ENCODE data around the gene CCR3.
A peak's percentile ranks its signal among the peaks of the same experiment; 100 is the strongest.

CCR3 gene

GRCh38 chr3:46270474-46270873 is 28.2 kb downstream of the CCR3 start:
- Mint-ChIP-seq H3K36me3 (ENCODE audit: low read depth) (no peaks in the 10 kb centered on the region), H3K4me1 (peaks cover 18% of the 10 kb centered on the region), H3K9me3 (peaks cover 13% of the 10 kb centered on the region), H3K4me3 (no peak overlapping the region), H3K27ac (peak overlapping the region in 1 of 3 experiments; percentile 83), H3K27me3 (ENCODE audit: low read depth) (peaks cover 24% of the 10 kb centered on the region)
- no peak for TF ChIP-seq CTCF (IDR thresholded peaks at IDR 0.05; ENCODE audit: unreplicated experiment in 3 of 3)

- Mint-ChIP-seq H3K27me3 (ENCODE audit: low read depth) (peaks cover 27% of the 10 kb centered on the region), H3K9me3 (peaks cover 15% of the 10 kb centered on the region), H3K36me3 (ENCODE audit: low read depth) (no peaks in the 10 kb centered on the region), H3K4me1 (peaks cover 18% of the 10 kb centered on the region), H3K27ac (peak overlapping the region in 2 of 3 experiments; percentile 83 to 88), H3K4me3 (no peak overlapping the region)
- no peak for TF ChIP-seq CTCF (IDR thresholded peaks at IDR 0.05; ENCODE audit: unreplicated experiment in 3 of 3)
Measured at GRCh38 chr3:46271209-46271745, 29.0 kb downstream of the CCR3 start.

- H3K36me3 Mint-ChIP-seq (ENCODE audit: low read depth) = no peaks in the 10 kb centered on the region
- peak overlapping the region in 2 of 3 experiments; percentile 82 to 83 for H3K27ac Mint-ChIP-seq
- peaks cover 15% of the 10 kb centered on the region for H3K9me3 Mint-ChIP-seq
- H3K4me3 Mint-ChIP-seq = no peak overlapping the region
- TF ChIP-seq CTCF (IDR thresholded peaks at IDR 0.05; ENCODE audit: unreplicated experiment in 3 of 3) = no peak
- H3K4me1 Mint-ChIP-seq = peaks cover 18% of the 10 kb centered on the region
- H3K27me3 Mint-ChIP-seq (ENCODE audit: low read depth) = peaks cover 32% of the 10 kb centered on the region
Measured at GRCh38 chr3:46272028-46272451, 29.8 kb downstream of the CCR3 start.

GRCh38 chr3:46276497-46277099 is 34.3 kb downstream of the CCR3 start:
- Mint-ChIP-seq H3K36me3 (ENCODE audit: low read depth) (no peaks in the 10 kb centered on the region), H3K4me1 (peaks cover 8% of the 10 kb centered on the region), H3K9me3 (peaks cover 35% of the 10 kb centered on the region), H3K4me3 (no peak overlapping the region), H3K27ac (no peak overlapping the region), H3K27me3 (ENCODE audit: low read depth) (peaks cover 32% of the 10 kb centered on the region)
- TF ChIP-seq CTCF (IDR thresholded peaks at IDR 0.05; ENCODE audit: unreplicated experiment in 3 of 3) = peak in 1 of 3 experiments; percentile 19

- Mint-ChIP-seq H3K9me3 (peaks cover 35% of the 10 kb centered on the region), H3K36me3 (ENCODE audit: low read depth) (no peaks in the 10 kb centered on the region), H3K27me3 (ENCODE audit: low read depth) (peaks cover 24% of the 10 kb centered on the region), H3K4me3 (no peak overlapping the region), H3K4me1 (peaks cover under 1% of the 10 kb centered on the region), H3K27ac (no peak overlapping the region)
- TF ChIP-seq CTCF (IDR thresholded peaks at IDR 0.05; ENCODE audit: unreplicated experiment in 3 of 3) = no peak
Measured at GRCh38 chr3:46277476-46277875, 35.2 kb downstream of the CCR3 start.

Measured in nephron (organoid).